ENCODE results near the gene NRP1.

NRP1 gene

GRCh38 chr10:33309406-33309805 lies 25.1 kb downstream of the NRP1 start:
- no peak for DNase-seq (ENCODE audit: low read depth)
- TF ChIP-seq CTCF (conservative IDR thresholded peaks at IDR 0.05; ENCODE audit: low read depth, low read length), result no peak
- no peak overlapping the region for H3K4me3 ChIP-seq (ENCODE audit: low read depth, low read length)

- TF ChIP-seq CTCF (conservative IDR thresholded peaks at IDR 0.05; ENCODE audit: low read depth, low read length), result no peak
Observed at GRCh38 chr10:33307835-33308234, 26.6 kb downstream of the NRP1 start.

GRCh38 chr10:33306701-33307519 lies 27.6 kb downstream of the NRP1 start:
- peak; percentile 80 for DNase-seq (ENCODE audit: low read depth)
- no peak for TF ChIP-seq CTCF (conservative IDR thresholded peaks at IDR 0.05; ENCODE audit: low read depth, low read length)
- no peak overlapping the region for H3K4me3 ChIP-seq (ENCODE audit: low read depth, low read length)

More at GRCh38 chr10:33307835-33308234, 26.6 kb downstream of the NRP1 start:
- no peak overlapping the region for H3K4me3 ChIP-seq (ENCODE audit: low read depth, low read length)
- no peak for DNase-seq (ENCODE audit: low read depth)

- DNase-seq (ENCODE audit: low read depth), result peak; percentile 87
- H3K4me3 ChIP-seq (ENCODE audit: low read depth, low read length), result no peak overlapping the region
- TF ChIP-seq CTCF (conservative IDR thresholded peaks at IDR 0.05; ENCODE audit: low read depth, low read length), result no peak
Observed at GRCh38 chr10:33306126-33306525, 28.3 kb downstream of the NRP1 start.

GRCh38 chr10:33304423-33305225 lies 29.8 kb downstream of the NRP1 start:
- no peak for DNase-seq (ENCODE audit: low read depth)
- TF ChIP-seq CTCF (conservative IDR thresholded peaks at IDR 0.05; ENCODE audit: low read depth, low read length), result no peak
- H3K4me3 ChIP-seq (ENCODE audit: low read depth, low read length), result no peak overlapping the region

GRCh38 chr10:33303988-33304387 lies 30.5 kb downstream of the NRP1 start:
- no peak for TF ChIP-seq CTCF (conservative IDR thresholded peaks at IDR 0.05; ENCODE audit: low read depth, low read length)
- DNase-seq (ENCODE audit: low read depth), result no peak

More at GRCh38 chr10:33303988-33304387, 30.5 kb downstream of the NRP1 start:
- no peak overlapping the region for H3K4me3 ChIP-seq (ENCODE audit: low read depth, low read length)
